KBM-7 (cell line): ENCODE measurements around the gene ZNF367.

Source experiments
- DNase-seq: peaks from one replicate; pipeline ENCODE4 v3.0.0-alpha.2; 2015
- in situ Hi-C: fragments of 300-500 bp; cut with MboI; formaldehyde crosslinking; loops from 2 replicates; pipeline ENCODE4 v1.14.3; 2020; ENCODE audit warnings: low sequenced_read_pairs, low pct_unique_long_range_greater_than_20kb, mixed read lengths

Gene ZNF367

DNA sequence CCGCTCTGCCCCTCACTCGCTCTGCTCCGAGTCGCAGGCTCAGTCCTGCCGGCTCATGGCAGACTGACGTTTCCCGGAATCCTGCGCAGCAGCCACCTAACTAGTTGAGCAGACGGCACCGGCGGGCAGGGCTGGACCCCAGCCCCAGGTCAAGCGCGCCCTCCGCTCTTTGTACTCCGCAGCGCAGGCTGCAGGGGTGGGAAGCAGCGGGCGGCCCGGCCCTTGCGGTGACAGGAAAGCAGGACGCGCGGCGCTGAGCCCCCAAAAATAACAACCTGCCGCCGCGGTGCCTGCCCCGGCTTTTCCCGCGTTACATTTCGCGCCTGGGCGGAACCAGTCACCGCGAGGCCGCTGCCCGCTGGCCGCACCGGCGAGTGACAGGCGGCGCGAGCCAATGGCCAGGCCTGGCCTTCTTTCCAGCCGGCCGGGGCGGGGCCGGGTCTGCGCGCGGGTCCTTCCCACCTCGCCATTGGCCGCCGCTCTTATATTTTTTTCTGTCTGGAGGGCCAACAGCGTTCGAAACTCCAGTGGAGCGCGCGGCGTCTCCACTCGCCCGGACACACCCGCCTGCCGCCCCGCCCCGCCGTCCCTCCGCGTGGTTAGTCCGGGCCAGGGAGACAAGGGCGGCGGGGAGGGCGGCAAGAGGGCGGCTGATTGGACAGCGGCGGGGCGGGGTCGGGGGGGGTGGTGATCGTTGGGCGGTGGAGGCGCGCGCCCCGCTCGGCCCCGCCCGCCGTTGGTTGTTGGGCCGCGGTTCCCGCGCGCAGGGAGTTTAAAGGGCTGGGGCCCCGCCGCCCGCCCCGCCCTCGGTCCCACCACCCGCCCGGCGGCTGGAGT lies at the start of gene ZNF367:
TSS of gene ZNF367 (minus strand) at position 288 of the 837 bp plus-strand sequence. CDS start 338 bp downstream, outside the sequence.
- DNase-seq = peak; percentile 98
- in situ Hi-C loops = no loop called here

DNA sequence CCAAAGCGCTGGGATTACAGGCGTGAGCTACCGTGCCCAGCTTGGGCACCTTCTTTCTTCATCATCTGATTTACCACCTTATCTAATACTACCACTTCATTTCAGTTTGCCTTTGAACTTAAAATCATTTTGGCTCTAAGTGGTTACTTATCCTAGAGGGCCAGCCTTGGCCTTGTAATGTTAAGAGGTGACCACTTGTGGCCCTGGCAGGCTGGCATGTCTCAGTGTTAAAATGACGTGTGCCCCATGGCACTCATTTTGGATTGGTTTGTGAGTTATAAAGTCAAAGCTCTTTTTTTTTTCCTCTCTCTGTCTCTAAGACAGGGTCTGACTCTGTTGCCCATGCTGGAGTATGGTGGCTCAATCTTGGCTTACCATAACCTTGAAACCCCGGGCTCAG lies 49.6 kb upstream of the ZNF367 start:
- no peak for DNase-seq
- in situ Hi-C loops = no loop called here

- in situ Hi-C loops = no loop called here
- DNase-seq = no peak
Observed at GRCh38 chr9:96464426-96464825, 46.3 kb upstream of the ZNF367 start.

GRCh38 chr9:96462541-96462940 lies 44.4 kb upstream of the ZNF367 start:
- in situ Hi-C loops = no loop called here
- no peak for DNase-seq

DNA sequence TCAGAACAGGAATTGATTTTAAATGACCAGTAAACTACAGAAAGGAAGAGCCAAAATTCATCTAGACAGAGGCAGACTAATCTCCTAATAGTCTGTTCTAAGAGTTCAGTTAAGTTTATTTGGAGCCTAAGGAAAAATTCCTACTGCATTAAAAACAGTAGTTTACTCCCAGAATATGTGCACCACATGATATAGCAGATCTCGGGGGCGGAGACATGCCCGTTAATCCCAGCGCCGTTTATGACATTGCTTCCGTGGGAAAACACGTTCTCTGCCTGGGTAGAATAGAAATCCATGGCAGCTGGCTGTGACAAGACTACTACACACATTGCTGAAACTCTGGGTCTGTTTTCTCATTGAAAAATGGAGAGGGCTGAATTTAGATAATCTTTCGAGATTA lies 43.2 kb upstream of the ZNF367 start:
- in situ Hi-C loops = no loop called here
- DNase-seq = no peak

- DNase-seq = no peak
- in situ Hi-C loops = no loop called here
Observed at GRCh38 chr9:96460882-96461281, 42.7 kb upstream of the ZNF367 start.

DNA sequence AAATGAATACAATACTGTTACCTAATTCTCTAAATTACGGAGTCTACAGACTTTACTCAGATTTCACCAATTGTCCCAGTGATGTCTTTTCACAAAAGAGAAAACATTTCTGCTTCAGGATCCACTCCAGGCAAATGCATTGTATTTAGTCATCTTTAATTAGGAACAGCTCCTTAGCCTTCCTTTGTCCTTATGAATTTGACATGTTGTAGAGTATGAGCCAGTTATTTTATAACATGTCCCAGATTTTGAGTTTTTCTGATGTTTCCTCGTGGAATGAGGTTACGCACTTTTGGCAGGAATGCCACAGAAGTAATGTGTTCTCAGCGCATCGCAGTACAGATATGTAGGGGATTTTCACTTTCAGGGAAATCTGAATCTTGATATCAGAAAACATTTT lies 42.3 kb upstream of the ZNF367 start:
- DNase-seq = no peak
- in situ Hi-C loops = no loop called here

DNA sequence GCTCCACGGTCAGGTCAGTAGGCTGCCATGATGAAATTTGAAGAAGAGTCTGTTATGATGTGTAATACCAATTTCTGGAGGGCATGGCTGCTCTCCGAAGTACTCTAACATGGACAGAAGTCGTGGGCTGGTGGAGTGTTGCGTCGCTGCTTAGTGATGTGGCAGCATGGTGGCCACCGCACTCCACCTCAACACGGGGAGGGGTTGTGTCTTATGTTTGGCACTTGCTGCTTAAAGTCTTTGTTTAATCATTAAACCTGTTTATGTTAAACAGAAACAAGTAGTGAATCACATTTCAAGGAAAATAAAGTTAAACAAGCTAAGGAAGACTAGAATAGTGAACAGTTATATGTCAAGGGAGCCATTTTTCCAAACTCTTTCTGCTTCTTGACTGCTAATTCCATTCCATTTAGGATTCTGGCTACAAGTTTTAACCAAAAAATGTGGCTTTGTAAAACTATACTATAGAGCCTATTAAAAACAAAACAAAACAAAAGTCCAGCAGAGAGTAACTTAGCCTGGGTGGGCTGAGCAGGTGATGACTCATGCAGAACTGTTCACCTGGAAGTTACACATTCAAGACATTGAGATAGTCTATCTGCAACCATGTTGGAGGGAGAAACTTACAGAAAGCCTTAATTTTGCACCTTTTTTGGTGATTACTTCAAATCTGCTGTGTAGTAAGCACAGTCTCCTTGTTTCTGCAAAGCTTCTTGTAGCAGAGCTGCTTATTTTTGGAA lies 41.3 kb upstream of the ZNF367 start:
- DNase-seq = no peak
- in situ Hi-C loops = no loop called here

DNA sequence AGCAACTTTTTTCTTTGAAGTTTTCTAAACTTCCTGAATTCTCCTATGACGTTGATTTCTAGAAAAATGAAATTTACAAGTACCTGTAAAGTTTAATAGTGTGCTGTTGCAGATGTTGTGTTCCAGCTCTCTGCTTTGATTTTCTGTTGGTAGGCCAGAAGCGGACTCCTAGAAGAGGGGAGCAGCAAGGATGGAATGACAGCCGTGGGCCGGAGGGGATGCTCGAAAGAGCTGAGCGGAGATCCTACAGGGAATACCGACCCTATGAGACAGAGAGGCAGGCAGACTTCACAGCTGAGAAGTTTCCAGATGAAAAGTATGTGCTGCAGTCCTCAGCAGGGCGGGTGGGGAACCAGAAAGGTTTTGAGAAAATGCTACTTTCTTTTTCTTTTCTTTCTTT lies 40.1 kb upstream of the ZNF367 start:
- DNase-seq = no peak
- in situ Hi-C loops = no loop called here

DNA sequence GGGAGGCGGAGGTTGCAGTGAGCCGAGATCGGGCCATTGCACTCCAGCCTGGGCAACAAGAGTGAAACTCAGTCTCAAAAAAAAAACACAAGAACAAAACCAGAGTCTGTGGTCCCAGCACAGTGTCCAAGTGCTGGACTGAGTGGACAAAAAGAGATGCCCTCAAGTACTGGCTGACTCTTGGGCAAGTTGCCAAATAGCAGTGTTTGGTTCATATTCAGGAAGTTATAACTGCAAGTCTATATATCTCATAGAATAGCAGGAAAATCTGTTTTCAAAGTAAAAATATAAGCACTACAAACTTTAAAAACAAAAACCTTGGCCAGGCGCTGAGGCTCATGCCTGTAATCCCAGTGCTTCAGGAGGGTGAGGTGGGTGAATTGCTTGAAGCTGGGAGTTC lies 39.1 kb upstream of the ZNF367 start:
- in situ Hi-C loops = no loop called here

GRCh38 chr9:96453625-96454024 lies 35.5 kb upstream of the ZNF367 start:
- DNase-seq = peak; percentile 22
- in situ Hi-C loops = no loop called here

More for the DNA sequence above, 39.1 kb upstream of the ZNF367 start:
- DNase-seq = no peak

DNA sequence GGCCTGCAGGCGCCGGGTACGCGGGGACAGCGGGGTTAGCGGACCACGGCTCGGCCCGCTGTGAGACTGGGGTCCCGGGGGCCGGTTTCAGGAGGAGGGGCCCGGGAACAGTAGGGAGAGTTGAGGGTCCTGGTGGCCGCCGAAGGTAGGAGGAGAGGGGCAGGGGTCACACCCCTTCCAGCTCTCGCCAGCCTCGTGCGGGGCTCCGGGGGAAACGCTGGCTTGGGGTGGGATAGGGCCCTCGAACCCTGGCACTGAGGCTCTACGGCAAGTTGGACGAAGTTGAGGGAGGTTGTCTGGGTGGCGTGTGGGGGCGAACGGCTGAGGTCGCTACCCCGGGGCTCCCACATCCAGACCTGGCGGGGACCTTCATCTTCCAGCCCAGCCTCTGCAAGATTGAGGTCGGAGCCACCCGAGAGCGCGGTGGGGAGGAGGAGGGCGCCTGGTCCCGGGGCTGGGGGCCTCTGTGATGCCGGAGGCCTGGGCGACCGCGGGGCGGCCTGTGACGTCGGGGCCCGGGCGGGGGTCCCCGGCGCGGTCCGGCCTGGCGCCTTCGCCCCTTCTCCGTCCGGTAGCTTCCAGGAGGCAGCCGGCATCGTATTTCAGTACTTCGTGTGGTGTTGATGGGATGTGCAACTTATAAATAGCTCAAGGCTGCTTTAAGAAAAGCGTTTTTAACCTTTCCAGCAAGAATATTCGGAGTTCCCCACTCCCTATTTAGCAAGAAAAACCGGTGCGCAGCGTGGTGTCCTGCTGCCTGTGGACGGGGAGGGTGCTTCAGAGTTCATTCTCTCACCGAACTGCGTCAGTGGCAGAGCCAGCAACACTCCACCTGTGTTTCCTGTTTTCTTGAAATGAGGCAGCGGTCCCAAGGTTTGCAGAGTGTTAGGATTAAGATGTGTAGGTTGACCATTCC lies 32.7 kb upstream of the ZNF367 start:
- peak; percentile 38 for DNase-seq

GRCh38 chr9:96449845-96450612 lies 31.9 kb upstream of the ZNF367 start, which contains the start of gene HABP4:
HABP4 (plus strand) TSS chr9:96450169; CDS start chr9:96450280, 111 bp downstream.
- DNase-seq = peak; percentile 95
- in situ Hi-C loops = loop anchor here (25.0 kb wide), 1 partner anchor 187 kb away; no protein-coding TSS in a partner anchor

More for the DNA sequence above, 32.7 kb upstream of the ZNF367 start:
- in situ Hi-C loops = no loop called here

- in situ Hi-C loops = loop anchor here (25.0 kb wide), 1 partner anchor 188 kb away; no protein-coding TSS in a partner anchor
- DNase-seq = no peak
Observed at GRCh38 chr9:96449523-96449844, 31.3 kb upstream of the ZNF367 start.

DNA sequence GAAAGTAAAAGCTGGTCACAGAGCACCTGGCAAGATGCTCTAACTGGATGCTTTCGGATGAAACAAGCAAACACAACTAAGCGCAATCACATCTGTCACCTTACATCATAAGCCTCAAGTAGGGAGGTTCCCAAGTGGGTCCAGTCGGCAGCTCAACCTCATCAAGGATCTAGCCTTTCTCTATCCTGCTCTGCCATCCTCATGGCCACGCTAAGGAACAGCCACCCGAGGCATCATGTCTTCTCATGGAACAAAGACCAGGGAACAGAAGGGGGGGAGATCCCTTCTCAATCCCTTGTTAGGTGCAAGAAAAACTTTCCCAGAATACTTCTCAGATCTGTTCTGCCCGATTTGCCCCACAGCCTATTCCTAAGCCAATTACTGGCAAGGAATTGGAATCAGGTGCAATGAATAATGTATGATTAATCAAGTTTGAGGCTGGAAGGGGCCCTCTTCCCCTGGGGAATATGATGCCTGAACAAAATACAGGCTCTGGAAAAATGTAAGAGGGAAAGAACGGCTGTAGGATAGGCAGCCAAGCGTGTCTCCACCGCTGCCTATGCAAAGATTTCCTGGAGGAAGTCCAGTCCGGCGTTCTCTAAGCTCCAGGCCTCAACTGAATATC lies 30.5 kb upstream of the ZNF367 start:
- no peak for DNase-seq
- in situ Hi-C loops = loop anchor here (25.0 kb wide), 1 partner anchor 189 kb away; no protein-coding TSS in a partner anchor

GRCh38 chr9:96447406-96447805 lies 29.2 kb upstream of the ZNF367 start:
- no peak for DNase-seq
- in situ Hi-C loops = loop anchor here (25.0 kb wide), 1 partner anchor 190 kb away; no protein-coding TSS in a partner anchor

DNA sequence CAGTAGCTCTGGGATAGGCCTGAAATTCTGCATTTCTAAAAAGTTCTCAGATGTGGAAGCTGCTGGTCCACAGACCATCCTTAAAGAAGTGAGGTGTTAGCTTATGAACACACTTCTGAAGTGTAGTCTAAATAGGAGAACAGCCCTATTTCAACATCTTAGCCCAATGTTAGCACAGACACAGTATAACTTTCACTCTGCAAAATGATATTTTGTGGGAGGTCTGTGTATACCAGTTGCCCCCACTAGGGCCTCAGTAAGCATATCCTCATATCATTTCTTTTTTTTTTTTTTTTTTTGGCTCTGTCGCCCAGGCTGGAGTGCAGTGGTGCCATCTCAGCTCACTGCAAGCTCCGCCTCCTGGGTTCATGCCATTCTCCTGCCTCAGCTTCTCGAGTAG lies 24.3 kb upstream of the ZNF367 start:
- in situ Hi-C loops = loop anchor here (25.0 kb wide), 1 partner anchor 195 kb away; no protein-coding TSS in a partner anchor
- DNase-seq = no peak
